ENCODE data around the gene NRAS. TPM values are rescaled to one million over a fixed set of nuclear protein-coding genes. Genes with fewer than 3 reads are reported as not detected.
A peak's percentile ranks its signal among the peaks of the same experiment; 100 is the strongest.

NRAS gene
- polyA plus RNA-seq (2012; rRNA removed): 15.9 and 23.3 TPM in 2 replicates
- 25.6 and 30.4 TPM in 2 replicates for polyA plus RNA-seq (2012; cell fraction: cytosol; rRNA removed)
- 4.3 and 10.7 TPM in 2 replicates for polyA plus RNA-seq (2012; cell fraction: nucleus; rRNA removed)

GRCh38 chr1:114716304-114717170 is at the start of gene NRAS:
NRAS (minus strand) TSS chr1:114716771; CDS start chr1:114716160, 611 bp downstream.
- Histone ChIP-seq H3K27ac (ENCODE audit: low read depth in 2 of 2, low read length in 1 of 2) (peak within 1 kb of the TSS; percentile 85 to 93), H2AFZ (ENCODE audit: low read depth) (peak within 1 kb of the TSS; percentile 90), H3K4me1 (ENCODE audit: control insufficient read depth in 1 of 2, insufficient read depth in 2 of 2, low read depth in 1 of 2, low read length in 1 of 2) (peaks cover 12 to 13% of the 10 kb centered on the region in 2 experiments; a peak in 3 of 4 replicates), H3K9me3 (no peaks in the 10 kb centered on the region), H3K79me2 (ENCODE audit: insufficient read depth) (peaks cover 56% of the 10 kb centered on the region), H3F3A (replicated peaks; ENCODE audit: insufficient read depth) (peaks cover 45% of the 10 kb centered on the region), H3K27me3 (ENCODE audit: insufficient read depth) (no peaks in the 10 kb centered on the region), H3K9ac (peak within 1 kb of the TSS; percentile 98), H3K4me3 (ENCODE audit: low read depth in 2 of 2, low read length in 1 of 2) (peak within 1 kb of the TSS; percentile 83 to 99), H4K20me1 (ENCODE audit: insufficient read depth) (no peaks in the 10 kb centered on the region), H3K36me3 (replicated peaks in 1 of 2; ENCODE audit: control insufficient read depth in 1 of 2, insufficient read depth in 2 of 2, low read length in 1 of 2) (peaks cover 71 to 73% of the 10 kb centered on the region in 2 experiments), H3K9me2 (no peaks in the 10 kb centered on the region), H3K4me2 (peak within 1 kb of the TSS; percentile 76)
- TF ChIP-seq GATA2 (CRISPR knock-in tag; IDR thresholded peaks at IDR 0.05): no peak
- peak; percentile 64 for TF ChIP-seq TAF1 (IDR thresholded peaks at IDR 0.05; ENCODE audit: borderline replicate concordance, low read depth, low read length)
- TF ChIP-seq RAD21 (IDR thresholded peaks at IDR 0.05; ENCODE audit: low read length): no peak
- peak; percentile 62; the same call in 1 of the 2 replicates for TF ChIP-seq ZBTB33 (IDR thresholded peaks at IDR 0.05; ENCODE audit: borderline replicate concordance, low read depth)
- TF ChIP-seq RXRA (IDR thresholded peaks at IDR 0.05; ENCODE audit: borderline replicate concordance, low read depth): no peak
- no peak for TF ChIP-seq TCF12 (IDR thresholded peaks at IDR 0.05)
- peak; percentile 76; the same call in 1 of the 2 replicates for TF ChIP-seq YY1 (IDR thresholded peaks at IDR 0.05; ENCODE audit: low read depth)
- TF ChIP-seq EZH2phosphoT487 (IDR thresholded peaks at IDR 0.05; ENCODE audit: borderline replicate concordance, low read depth): no peak
- 0 out of 2 replicates have a peak, but pooled peaks have one; percentile 7 for TF ChIP-seq TEAD4 (IDR thresholded peaks at IDR 0.05; ENCODE audit: borderline replicate concordance, insufficient read depth)
- TF ChIP-seq USF1 (IDR thresholded peaks at IDR 0.05; ENCODE audit: borderline replicate concordance, low read depth): peak; percentile 92
- TF ChIP-seq JUND (IDR thresholded peaks at IDR 0.05): peak; percentile 25
- no peak for TF ChIP-seq FOXM1 (IDR thresholded peaks at IDR 0.05; ENCODE audit: low read depth)
- peak; percentile 98 for TF ChIP-seq MAX (IDR thresholded peaks at IDR 0.05; ENCODE audit: low read depth)
- peak; percentile 17 to 34; a peak in 2 of 4 replicates for TF ChIP-seq EP300 (IDR thresholded peaks at IDR 0.05; ENCODE audit: borderline replicate concordance in 1 of 2, low read depth in 1 of 2, low read length in 1 of 2)
- no peak for TF ChIP-seq IRF3 (IDR thresholded peaks at IDR 0.05; ENCODE audit: low read depth, low read length)
- peak; percentile 100 for TF ChIP-seq MXI1 (IDR thresholded peaks at IDR 0.05; ENCODE audit: low read depth, low read length)
- TF ChIP-seq SIN3A (IDR thresholded peaks at IDR 0.05; ENCODE audit: borderline replicate concordance, low read depth, low read length): peak; percentile 98
- TF ChIP-seq PBX3 (IDR thresholded peaks at IDR 0.05): peak; percentile 45
- TF ChIP-seq SMC3 (IDR thresholded peaks at IDR 0.05; ENCODE audit: low read depth, low read length): no peak
- peak; percentile 80 for TF ChIP-seq GABPA (IDR thresholded peaks at IDR 0.05; ENCODE audit: low read depth)
- no peak for TF ChIP-seq RCOR1 (IDR thresholded peaks at IDR 0.05; ENCODE audit: low read length)
- peak; percentile 92 for TF ChIP-seq ELF1 (IDR thresholded peaks at IDR 0.05)
- no peak for TF ChIP-seq MEF2A (IDR thresholded peaks at IDR 0.05; ENCODE audit: borderline replicate concordance, low read depth)
- TF ChIP-seq CHD2 (IDR thresholded peaks at IDR 0.05; ENCODE audit: low read length, partially characterized antibody): peak; percentile 84
- TF ChIP-seq USF2 (IDR thresholded peaks at IDR 0.05; ENCODE audit: borderline replicate concordance, low read depth, low read length): peak; percentile 87
- TF ChIP-seq RFX5 (IDR thresholded peaks at IDR 0.05; ENCODE audit: low read length): no peak
- peak; percentile 96 for TF ChIP-seq POLR2AphosphoS5 (IDR thresholded peaks at IDR 0.05; ENCODE audit: low read depth, low read length)
- CTCF ChIA-PET: interaction anchor here (0.8 to 1.6 kb wide), 6 partner anchors 8 to 370 kb away, joined by 3 to 5 read pairs (median 3); no protein-coding TSS in a partner anchor
- 3% methylated on average over 19 of the region's 38 CpGs for WGBS (ENCODE audit: low lambda C conversion rate)
- POLR2A ChIA-PET: interaction anchor here (1.0 to 1.1 kb wide), 2 partner anchors 15 to 41 kb away, joined by 3 to 6 read pairs; partner anchors contain the start of gene CSDE1
- peak; percentile 92 for DNase-seq

Data from SK-N-SH (cell line).